GM20000 (cell line): Measurements from ENCODE around the gene PLCH1.

Source experiments
- DNase-seq: peaks from one replicate; pipeline ENCODE4 v3.0.0; 2012; ENCODE audit warnings: low spot score
- TF ChIP-seq, protein P1 (sequence below): IDR thresholded peaks from 2 replicates; pipeline ENCODE4 v1.5.1; 2012; ENCODE audit warnings: mild to moderate bottlenecking, control low read depth; ENCODE audit errors: extremely low read depth, missing control alignments

Gene PLCH1

GRCh38 chr3:155603302-155603701 is 141.6 kb downstream of the PLCH1 start:
- DNase-seq, result no peak
- TF ChIP-seq, protein P1, sequence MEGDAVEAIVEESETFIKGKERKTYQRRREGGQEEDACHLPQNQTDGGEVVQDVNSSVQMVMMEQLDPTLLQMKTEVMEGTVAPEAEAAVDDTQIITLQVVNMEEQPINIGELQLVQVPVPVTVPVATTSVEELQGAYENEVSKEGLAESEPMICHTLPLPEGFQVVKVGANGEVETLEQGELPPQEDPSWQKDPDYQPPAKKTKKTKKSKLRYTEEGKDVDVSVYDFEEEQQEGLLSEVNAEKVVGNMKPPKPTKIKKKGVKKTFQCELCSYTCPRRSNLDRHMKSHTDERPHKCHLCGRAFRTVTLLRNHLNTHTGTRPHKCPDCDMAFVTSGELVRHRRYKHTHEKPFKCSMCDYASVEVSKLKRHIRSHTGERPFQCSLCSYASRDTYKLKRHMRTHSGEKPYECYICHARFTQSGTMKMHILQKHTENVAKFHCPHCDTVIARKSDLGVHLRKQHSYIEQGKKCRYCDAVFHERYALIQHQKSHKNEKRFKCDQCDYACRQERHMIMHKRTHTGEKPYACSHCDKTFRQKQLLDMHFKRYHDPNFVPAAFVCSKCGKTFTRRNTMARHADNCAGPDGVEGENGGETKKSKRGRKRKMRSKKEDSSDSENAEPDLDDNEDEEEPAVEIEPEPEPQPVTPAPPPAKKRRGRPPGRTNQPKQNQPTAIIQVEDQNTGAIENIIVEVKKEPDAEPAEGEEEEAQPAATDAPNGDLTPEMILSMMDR, result no peak

DNA sequence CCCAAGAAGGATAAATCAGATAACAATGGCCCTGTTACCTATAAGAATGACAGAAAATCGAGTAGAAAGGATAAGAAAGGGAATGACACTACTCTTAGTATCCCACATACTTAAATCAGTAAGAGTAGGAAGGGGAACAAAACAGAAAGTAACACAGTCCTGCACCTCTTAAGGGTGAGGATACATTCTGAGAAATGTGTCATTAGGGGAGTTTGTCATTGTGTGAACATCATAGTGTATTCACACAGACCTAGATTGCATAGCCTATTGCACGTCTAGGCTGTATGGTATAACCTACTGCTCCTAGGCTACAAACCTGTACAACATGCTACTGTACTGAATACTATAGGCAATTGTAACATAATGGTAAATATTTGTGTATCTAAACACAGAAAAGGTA is 142.6 kb downstream of the PLCH1 start:
- no peak for DNase-seq
- TF ChIP-seq, protein P1, result no peak

DNA sequence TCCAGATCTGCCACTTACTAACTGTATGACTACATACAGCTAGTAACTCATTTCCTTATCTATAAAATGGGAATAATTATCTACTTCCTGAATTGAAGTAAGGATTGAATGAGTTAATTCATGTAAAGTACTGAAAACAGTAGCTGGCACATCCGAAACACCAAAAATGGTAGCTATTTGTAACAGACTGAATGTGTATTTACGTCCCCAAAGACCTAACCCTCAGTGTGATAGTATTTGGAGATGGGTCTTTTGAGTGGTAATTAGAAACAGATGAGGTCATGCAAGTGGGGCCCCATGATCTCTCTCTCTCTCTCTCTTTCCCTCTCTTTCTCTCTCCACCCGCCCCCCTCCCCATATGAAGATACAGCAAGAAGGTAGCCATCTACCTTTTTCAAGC is 146.2 kb downstream of the PLCH1 start:
- no peak for DNase-seq
- TF ChIP-seq, protein P1, result no peak

GRCh38 chr3:155596615-155597014 is 148.3 kb downstream of the PLCH1 start:
- TF ChIP-seq, protein P1, result no peak
- no peak for DNase-seq

DNA sequence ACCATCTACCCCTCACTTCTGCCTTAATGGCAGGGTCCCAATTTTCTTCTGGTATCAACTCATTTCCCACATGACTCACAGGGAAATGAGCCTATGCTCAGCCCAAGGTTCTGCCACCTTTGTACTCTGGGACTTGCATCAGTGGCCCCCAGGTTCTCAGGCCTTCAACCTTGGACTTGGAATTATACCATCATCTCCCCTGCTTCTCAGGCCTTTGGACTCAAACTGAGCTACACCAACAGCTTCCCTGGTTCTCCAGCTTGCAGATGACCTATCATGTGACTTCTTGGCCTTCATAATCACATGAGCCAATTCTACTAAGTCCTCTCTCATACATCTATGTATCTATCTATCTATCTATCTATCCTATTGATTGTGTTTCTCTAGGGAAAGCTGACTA is 149.5 kb downstream of the PLCH1 start:
- no peak for DNase-seq
- TF ChIP-seq, protein P1, result no peak

DNA sequence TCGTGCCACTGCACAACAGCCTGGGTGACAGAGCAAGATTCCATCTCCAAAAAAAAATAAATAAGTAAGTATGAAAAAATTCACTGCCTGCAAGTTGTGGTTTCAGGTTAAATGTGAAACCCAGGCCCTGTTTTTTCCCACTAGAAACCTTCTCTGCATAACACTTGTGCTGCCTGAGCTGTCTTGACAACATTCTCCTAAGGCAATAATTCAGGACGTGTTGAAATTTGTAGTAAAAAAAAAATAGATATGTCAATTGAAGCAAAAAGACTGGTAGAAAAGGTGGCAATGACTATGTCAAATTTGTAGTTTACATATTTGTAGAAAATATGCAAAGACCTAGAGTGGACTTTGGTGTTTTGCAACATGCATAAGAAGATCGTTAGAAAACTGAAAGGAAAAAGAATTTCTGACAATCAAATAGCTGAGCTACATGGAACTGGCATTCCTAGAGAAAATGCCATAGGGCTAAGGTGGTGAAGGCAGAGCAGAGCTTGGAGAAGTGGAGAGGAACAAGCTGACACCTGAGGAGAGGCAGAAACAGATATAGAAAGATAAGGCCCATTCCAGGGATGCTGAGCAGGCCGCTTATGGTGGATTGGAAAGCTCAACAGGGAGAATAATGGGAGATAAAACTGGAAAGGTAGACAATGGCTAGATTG is 150.2 kb downstream of the PLCH1 start:
- no peak for DNase-seq
- TF ChIP-seq, protein P1, result no peak

DNA sequence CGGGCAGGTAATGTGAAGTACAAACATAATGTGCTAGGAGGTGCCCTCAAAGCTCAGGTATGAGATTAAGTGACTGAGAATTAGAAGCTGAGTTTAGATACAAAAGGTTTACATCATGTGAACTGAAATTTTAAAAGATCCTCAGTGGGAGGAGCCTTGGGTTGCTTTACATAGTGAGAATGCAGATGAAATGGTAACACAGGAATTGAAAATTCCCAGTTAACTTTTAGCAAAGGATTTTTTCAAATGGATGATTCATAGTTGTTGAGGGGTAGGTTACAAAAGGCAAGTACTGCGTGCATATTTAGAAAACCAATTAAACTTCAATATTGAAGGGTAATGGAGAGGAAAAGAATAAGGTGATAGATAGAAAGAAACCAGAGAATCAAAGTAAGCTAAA is 157.3 kb downstream of the PLCH1 start:
- TF ChIP-seq, protein P1, result no peak
- no peak for DNase-seq
